Erythroblast (primary cell): ENCODE measurements around the gene SMAD1.

Source experiments
- GATA1 ChIP-seq: IDR thresholded peaks from 2 replicates; pipeline ENCODE4 v1.6.1; 2011; ENCODE audit warnings: low read depth, mild to moderate bottlenecking, control low read depth, low read length, moderate library complexity
- POLR2A ChIP-seq: IDR thresholded peaks from 2 replicates; pipeline ENCODE4 v1.6.1; 2011; ENCODE audit warnings: mild to moderate bottlenecking, low read length

- TF ChIP-seq POLR2A: no peak
- no peak for TF ChIP-seq GATA1
Observed at GRCh38 chr4:145502809-145503208, 21.2 kb downstream of the SMAD1 start.
